ENCODE results near the gene SHISAL2A.

SHISAL2A gene

GRCh38 chr1:52595061-52595460 lies 37.9 kb upstream of the SHISAL2A start:
- no peak for TF ChIP-seq CTCF (conservative IDR thresholded peaks at IDR 0.05; ENCODE audit: low read length)
- H3K4me3 ChIP-seq (ENCODE audit: low read length): no peak overlapping the region
- DNase-seq (ENCODE audit: low read depth): no peak

GRCh38 chr1:52597912-52598311 lies 35.1 kb upstream of the SHISAL2A start:
- no peak for TF ChIP-seq CTCF (conservative IDR thresholded peaks at IDR 0.05; ENCODE audit: low read length)
- no peak for DNase-seq (ENCODE audit: low read depth)
- H3K4me3 ChIP-seq (ENCODE audit: low read length): no peak overlapping the region

- TF ChIP-seq CTCF (conservative IDR thresholded peaks at IDR 0.05; ENCODE audit: low read length): no peak
- H3K4me3 ChIP-seq (ENCODE audit: low read length): no peak overlapping the region
- DNase-seq (ENCODE audit: low read depth): no peak
These were observed 34.2 kb upstream of the SHISAL2A start for GRCh38 chr1:52598729-52599128.

- no peak for TF ChIP-seq CTCF (conservative IDR thresholded peaks at IDR 0.05; ENCODE audit: low read length)
- H3K4me3 ChIP-seq (ENCODE audit: low read length): no peak overlapping the region
- no peak for DNase-seq (ENCODE audit: low read depth)
These were observed 33.7 kb upstream of the SHISAL2A start for GRCh38 chr1:52599236-52599635.

GRCh38 chr1:52600533-52601179 lies 32.3 kb upstream of the SHISAL2A start:
- DNase-seq (ENCODE audit: low read depth): no peak
- no peak for TF ChIP-seq CTCF (conservative IDR thresholded peaks at IDR 0.05; ENCODE audit: low read length)
- H3K4me3 ChIP-seq (ENCODE audit: low read length): no peak overlapping the region

GRCh38 chr1:52601519-52601918 lies 31.4 kb upstream of the SHISAL2A start:
- no peak for TF ChIP-seq CTCF (conservative IDR thresholded peaks at IDR 0.05; ENCODE audit: low read length)
- DNase-seq (ENCODE audit: low read depth): no peak
- H3K4me3 ChIP-seq (ENCODE audit: low read length): peak overlapping the region; percentile 62

GRCh38 chr1:52601991-52602855 lies 30.7 kb upstream of the SHISAL2A start, which contains the start of gene GPX7:
Gene GPX7, plus strand, starts transcription at chr1:52602371. Its CDS starts 39 bp downstream, at chr1:52602410.
- DNase-seq (ENCODE audit: low read depth): peak; percentile 71
- peak within 1 kb of the TSS; percentile 67 for H3K4me3 ChIP-seq (ENCODE audit: low read length)
- no peak for TF ChIP-seq CTCF (conservative IDR thresholded peaks at IDR 0.05; ENCODE audit: low read length)
